PFSK-1 (cell line): ENCODE data around the gene USP7.

ENCODE experiments used
- POLR2AphosphoS5 ChIP-seq: IDR thresholded peaks from 2 replicates; pipeline ENCODE4 v1.6.1; 2012; ENCODE audit warnings: low read depth, mild to moderate bottlenecking, control low read depth, low read length, moderate library complexity
- REST ChIP-seq, 2 experiments: IDR thresholded peaks; 2 replicates each; pipeline versions ENCODE4 v1.6.1 to v1.8.0; 2011 to 2012; ENCODE audit warnings: low read depth in 2 of 2, low read length in 2 of 2, control low read depth in 1 of 2, inconsistent platforms in 1 of 2, mild to moderate bottlenecking in 1 of 2, moderate library complexity in 1 of 2; ENCODE audit not compliant: insufficient read depth in 1 of 2
- TAF1 ChIP-seq: IDR thresholded peaks from 2 replicates; pipeline ENCODE4 v1.6.1; 2012; ENCODE audit warnings: low read length, control low read depth, borderline replicate concordance; ENCODE audit not compliant: insufficient read depth

GRCh38 chr16:8886593-8887430, 76.9 kb downstream of the USP7 start:
- TF ChIP-seq TAF1 (no peak), POLR2AphosphoS5 (no peak), REST (IDR thresholded peaks at IDR 0.05; ENCODE audit: insufficient read depth in 1 of 2, low read depth in 2 of 2, low read length in 2 of 2) (no peak)
